Ramos (cell line): ENCODE data around the gene GTF3C1.

Source experiments
- in situ Hi-C: fragments of 300-500 bp; cut with MboI; formaldehyde crosslinking; loops from one replicate; pipeline ENCODE4 v1.14.3; 2022; ENCODE audit warnings: low sequenced_read_pairs; ENCODE audit not compliant: unreplicated experiment

The GTF3C1 gene

DNA sequence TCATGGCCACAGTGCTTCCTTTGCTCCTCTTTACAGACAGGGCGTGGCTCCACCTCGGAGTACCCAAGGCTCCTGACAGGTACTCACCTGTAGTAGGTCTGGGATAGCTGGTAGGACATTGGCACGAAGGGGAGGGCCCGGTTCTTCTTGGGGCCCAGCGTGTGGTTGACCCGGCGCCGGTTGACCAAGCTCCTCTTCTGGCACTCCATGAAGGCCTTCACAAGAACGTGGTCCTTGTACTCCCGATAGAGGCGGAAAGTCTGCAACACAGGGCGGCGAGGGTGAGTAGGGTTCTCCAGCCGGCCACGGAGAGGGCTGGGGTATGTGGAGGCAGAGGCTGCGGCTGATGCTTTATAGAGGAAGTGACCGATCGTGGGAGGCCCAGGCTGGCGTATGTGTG is 78.1 kb downstream of the GTF3C1 start:
- in situ Hi-C loops: loop anchor here (25.0 kb wide), 1 partner anchor 309 kb away; no protein-coding TSS in a partner anchor

DNA sequence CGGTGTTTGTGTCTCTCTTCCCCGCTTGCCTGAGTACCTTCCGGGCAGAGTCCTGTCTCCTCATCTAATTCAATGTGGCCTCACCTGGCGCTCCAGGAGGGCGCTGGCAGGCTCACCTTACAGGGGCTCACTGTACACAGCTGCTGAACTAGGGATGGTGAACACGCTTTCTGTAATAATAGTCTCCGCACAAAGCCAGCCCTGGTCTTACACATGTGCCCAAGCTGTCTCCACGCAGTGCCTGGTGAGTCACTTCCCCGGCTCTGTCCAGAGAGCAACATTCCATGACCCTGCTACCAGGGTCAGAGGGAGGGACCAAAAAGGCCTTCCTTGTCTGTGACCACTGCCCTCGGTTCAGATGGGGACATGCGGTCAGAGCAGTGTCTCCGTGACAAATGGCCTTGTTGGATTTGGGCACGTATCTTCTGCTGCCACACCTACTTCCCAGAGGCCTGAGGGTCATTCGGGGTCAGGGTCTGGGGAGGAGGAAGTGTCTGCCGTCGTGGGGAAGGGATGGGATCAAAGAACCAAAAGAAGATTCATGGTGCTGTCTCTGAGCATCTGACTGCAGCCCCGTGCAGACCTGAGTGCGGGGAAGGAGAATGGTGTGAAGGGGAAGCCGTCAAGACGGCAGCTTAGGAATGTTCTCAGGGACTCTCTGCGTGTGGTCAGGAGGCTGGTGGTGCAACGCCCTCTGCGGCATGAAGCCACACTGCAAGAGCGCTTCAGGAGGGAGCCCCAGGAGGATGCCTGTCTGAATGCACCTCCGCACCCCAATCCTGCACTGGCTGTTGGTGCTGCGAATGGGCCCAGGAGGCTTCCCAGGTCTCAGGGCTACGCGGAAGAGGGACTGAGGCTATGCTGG is 78.9 kb downstream of the GTF3C1 start:
- in situ Hi-C loops: loop anchor here (25.0 kb wide), 1 partner anchor 308 kb away; no protein-coding TSS in a partner anchor

DNA sequence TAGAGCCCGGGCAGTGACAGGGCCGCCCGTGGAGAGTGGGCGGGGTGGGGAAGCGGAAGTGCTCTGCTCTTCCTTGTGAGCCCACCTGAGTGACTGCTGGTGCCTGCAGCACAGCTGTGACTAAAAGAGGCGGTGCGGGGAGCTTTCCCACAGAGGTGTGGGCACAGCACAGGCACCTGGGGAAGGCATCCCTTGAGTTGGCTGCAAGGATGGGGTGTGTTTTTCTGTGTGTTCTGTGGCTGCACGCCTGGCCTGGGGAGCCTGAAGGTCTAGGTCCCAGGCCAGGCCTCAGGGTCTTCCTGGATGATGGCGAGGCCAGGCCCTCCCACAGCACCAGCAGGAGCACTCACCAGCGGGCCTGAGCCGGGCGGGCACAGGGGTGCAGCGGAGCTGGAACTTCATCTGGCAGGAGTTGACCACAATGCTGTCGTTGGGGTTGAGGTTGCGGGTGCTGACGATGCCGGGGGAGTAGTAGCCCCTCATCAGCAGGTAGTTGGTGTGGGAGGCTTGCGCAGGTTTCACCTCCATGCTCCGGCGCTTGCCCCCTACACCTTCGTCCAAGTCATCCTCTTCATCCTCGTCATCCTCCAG is 80.7 kb downstream of the GTF3C1 start:
- in situ Hi-C loops: loop anchor here (25.0 kb wide), 1 partner anchor 307 kb away; no protein-coding TSS in a partner anchor

DNA sequence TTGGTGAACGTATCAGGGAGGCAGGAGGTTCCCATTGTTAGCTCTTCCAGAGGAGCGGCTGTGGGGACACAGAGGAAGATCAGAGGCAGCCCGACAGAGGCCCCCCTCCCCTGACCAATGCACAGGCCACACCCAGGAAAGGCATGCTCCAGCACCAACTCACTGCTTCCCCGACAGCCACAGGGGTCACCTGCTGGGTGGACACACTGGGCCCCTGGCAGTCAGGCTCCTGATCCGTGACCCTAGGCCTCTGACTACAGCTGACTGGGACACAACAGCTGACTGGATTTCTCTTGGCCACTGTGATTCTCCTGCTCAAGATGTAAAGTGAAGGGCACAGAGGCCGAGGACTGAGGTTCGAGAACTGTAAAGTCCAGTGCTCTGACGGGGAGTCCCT is 84.2 kb downstream of the GTF3C1 start:
- in situ Hi-C loops: loop anchor here (25.0 kb wide), 1 partner anchor 303 kb away; no protein-coding TSS in a partner anchor

DNA sequence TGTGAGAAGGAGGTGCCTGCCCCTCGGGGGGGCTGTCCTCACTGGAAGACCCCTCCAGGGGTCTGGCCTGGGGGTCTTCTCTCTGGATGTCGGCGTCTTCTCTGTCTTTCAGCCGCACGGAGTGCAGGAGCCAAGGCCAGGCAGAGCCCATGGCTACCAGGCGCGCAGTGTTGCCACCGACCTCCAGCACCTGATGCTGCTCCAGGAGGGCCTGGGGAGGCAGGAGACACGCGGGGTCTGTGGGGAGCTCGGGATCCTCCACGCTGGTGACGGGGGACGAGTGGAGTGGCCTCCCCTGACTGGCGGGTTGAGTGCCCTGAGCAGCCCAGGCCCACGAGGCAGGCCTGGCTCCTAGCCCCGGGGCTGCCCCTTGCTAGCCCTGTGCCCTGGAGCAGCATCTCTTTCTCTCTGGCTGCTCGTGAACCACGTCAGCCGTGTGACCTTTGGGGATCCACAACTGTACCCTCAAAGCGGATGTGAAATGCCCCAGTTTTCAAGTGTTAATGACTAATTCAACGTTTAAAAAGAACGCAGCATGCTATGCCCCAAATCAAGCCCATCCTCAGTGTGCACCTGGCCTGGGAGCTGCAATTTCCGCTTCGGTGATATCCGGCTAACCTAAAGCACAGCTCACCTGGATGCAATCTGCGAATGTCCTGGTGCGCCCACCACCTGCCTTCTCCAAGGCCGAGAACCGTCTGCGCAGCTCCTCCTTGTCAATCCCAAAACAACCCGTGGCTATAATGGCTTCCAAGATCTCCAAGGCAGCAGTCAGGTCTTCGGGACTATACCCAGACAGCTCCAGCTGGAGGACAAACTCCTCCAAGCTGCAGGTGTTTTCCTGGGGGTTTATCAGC is 84.9 kb downstream of the GTF3C1 start:
- in situ Hi-C loops: loop anchor here (25.0 kb wide), 1 partner anchor 303 kb away; no protein-coding TSS in a partner anchor

DNA sequence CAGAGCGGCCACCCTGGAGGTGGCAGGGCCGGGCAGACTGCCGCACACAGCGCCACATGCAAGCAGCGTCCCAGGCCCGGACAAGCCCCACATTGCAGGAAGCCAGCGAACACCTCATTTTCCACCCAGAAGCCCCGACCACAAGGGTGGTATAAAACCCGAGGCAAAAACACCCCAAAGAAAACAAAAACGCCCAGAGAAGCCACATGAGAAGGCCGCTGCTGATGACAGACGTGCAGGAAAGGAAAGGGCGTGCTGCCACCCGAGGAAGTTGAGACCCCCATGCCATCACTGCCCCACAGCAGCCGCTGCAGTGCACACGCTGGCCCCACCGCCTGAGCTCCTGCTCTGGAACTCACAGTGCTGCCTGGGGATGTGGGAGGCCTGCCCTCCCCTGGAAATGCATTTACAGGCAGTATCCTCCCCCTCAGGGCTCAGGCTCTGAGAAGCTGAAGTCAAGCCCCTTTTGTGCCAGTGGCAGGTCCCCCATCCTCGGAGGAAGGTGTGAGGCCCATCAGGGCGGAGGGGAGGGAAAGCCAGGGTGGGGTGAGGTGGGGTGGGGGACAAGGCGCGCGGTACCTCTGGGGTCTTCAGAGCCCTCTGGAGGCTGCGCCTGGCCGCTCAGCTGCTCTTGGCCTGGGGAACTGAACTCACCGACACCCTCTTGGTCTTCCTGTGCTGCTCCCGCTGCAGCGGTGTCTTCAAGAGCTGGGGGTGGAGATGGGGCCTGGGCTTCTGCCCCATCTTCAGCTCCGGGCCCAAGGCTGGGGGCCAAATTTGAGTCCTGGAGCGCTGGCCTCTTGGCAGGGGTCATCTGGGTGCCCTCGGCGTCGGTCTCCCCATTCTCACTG is 85.7 kb downstream of the GTF3C1 start:
- in situ Hi-C loops: loop anchor here (25.0 kb wide), 1 partner anchor 302 kb away; no protein-coding TSS in a partner anchor

DNA sequence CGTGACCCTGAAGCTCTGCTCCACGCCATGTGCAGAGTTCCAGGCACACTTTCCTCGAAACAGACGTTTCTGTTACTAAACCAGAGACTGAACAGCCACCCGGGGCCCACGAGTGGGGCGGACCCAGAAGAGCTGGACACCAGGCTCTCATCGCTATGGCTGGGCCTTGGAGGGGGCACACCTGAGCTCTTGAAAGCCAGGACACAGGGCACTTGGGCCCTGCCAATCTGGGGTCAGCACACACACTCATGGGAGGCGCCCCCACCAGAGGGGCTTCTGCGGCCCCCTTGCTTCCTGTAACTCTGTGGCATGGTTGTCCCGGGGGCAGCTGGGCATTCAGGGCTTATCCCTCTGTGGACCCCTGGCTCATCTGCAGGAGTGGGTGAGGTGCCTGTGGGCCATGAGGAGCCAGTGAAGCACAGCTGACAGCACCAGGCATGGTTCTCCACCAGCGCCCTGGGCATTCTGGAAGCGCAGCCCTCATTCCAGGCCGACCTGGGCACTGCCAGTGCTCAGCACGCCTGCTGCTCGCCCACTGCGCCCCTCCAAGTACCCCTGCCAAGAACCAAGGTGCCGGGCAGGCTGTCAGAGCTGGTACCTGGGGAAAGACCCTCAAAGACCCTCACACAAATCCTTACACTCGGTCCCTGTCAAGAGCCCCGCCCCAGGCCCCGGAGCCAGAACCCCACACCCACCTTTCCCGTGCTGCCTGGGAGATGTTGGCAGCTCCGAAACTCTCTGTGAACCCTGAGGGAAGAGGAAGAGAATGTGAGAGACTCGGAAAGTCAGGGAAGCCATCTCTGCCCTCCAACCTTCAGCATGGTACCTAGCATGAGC is 86.6 kb downstream of the GTF3C1 start:
- in situ Hi-C loops: loop anchor here (25.0 kb wide), 1 partner anchor 301 kb away; no protein-coding TSS in a partner anchor

DNA sequence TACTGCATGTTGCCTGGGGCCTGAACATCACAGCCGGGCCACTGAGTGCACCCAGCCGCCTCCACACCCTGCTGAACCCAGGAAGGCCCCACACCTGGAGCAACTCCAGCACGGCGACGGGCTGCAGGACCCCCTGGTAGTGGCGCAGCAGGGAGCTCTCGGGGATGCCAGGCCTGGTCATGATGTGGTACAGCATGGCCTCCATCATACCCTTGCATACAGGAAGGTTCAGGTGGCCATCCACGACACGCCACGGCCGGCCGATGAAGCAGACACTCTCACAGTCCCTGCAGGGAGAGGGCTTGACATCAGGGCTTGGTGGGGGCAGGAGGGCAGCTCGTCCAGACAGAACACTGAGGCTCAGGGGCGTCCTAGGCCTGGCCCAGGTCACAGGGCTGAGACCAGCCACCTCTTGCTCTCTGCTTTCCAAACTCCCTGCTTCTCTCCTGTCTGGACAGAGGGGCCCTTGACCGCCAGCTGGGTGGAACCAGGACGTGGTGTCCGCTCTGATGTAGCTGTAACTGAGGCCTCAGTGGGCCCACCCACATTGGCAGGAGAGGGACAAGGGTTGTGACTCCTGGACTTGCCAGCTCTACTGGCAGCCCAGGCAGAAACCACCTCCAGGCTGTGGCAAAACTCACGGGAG is 87.4 kb downstream of the GTF3C1 start:
- in situ Hi-C loops: loop anchor here (25.0 kb wide), 1 partner anchor 300 kb away; no protein-coding TSS in a partner anchor

DNA sequence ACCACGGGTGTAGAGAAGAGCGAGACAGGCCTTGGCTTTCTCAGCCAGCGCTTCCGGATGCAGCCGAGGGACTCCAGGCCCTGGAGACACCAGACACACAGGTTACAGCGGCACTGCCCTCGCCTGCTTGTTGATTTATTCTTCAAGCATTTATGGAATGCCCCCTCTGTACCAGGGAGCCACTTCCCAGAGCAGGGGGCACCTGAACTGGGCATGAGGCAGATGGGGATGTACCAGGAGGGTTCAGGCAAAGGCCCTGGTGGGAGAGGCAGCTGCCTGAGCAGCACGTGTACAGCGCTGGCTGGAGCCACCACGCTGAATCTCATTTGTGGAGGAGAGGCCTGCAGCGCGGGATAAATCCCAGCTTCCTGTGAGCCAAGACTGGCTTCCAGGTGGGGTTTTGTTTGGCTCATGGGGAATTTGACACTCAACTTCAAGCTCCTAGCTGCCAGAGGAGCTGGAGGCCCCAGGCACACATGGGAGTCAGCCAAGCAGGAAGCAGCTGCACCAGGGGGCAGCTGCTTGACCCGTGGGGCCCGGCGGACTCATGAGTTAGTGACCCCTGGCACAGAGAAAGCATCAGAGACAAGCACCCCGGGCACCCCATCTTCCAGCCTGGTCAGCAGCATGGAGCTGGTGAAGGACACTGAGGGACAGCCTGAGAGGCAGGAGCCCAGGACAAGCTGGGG is 88.1 kb downstream of the GTF3C1 start:
- in situ Hi-C loops: loop anchor here (25.0 kb wide), 1 partner anchor 299 kb away; no protein-coding TSS in a partner anchor

DNA sequence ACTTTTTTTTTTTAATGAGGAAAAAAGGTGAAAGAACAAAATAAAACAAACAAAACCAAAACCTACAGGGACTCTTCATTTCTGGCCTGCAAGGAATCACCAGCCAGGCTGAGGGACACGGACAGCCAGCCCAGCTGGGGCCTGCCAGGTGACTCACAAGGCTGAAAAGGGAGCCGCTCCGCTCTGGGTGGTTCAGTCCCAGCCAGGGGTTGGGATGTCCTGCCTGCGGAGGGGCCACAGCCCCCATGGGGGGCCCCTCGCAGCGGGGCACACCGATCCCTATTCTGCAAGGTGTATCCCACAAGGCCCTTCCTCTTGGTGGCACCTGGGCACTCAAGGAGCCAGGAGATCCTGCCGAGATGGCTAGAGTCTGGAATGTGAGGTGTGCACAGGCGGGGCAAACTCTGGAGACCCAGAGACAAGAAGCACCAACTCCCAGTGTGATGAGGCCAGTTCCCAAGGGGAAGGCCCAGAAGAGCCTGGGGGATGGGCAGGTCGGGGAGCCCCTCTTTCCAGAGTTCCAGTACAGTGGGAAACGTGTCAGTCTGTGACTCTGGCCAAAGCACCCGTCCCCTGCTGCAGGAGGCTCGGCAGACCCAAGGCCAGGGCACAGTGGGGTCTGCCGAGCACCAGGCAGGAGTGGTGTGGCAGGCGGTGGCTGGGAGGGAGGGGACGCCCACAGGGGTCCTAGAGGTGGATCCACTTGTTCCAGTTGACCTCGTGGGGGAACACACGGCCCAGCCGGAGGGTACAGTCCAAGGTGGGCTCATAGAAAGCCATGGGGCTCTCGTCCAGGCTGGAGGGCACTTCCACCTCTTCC is 88.8 kb downstream of the GTF3C1 start:
- in situ Hi-C loops: loop anchor here (25.0 kb wide), 1 partner anchor 299 kb away; no protein-coding TSS in a partner anchor

DNA sequence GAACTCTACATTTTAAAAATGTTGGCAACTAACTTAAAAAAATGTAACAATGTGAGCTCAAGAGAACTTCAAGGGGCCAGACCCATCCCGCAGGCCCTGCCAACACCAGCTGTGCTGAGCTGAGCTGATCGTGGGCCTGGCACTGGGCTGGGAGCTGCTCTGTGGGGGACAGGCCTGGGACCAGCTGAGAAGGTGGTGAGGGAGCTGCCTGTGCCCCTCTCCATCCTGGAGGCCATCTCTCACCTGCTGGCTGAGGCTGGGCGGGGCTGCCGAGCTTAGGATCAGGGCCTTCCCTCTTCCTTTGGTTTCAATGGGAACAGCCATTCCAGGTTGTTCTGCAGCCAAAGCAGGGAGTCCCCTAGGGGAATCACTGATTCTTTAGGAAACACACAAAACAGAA is 89.5 kb downstream of the GTF3C1 start:
- in situ Hi-C loops: loop anchor here (25.0 kb wide), 1 partner anchor 298 kb away; no protein-coding TSS in a partner anchor

DNA sequence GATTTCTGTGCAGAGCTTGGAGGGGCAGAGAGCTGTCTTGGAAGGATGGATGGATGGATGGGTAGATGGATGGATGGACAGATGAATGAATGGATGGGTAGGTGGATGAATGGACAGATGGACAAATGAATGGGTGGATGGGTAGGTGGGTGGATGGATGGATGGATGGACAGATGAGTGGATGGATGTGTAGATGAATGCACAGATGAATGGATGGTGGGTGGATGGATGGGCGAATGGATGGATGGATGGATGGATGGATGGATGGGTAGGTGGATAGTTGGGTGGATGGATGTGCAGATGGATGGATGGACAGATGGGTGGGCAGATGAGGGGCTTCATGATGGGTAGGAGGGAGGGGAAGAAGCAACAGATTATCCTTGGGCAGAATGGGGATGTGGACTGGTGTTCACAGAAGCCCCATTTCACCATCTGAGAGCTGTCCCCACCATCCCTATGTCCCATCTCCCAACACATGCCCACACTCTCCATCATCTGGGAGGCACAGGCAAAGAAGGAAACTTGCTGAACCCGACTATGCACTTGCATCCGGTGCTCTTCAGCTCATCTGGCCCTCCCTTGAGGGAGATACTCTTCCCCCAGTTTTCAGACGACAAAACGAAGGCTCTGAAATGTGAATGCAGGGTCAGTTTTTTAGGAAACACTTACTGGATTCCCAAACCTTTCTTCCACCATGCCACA is 90.6 kb downstream of the GTF3C1 start:
- in situ Hi-C loops: loop anchor here (25.0 kb wide), 1 partner anchor 297 kb away; no protein-coding TSS in a partner anchor

DNA sequence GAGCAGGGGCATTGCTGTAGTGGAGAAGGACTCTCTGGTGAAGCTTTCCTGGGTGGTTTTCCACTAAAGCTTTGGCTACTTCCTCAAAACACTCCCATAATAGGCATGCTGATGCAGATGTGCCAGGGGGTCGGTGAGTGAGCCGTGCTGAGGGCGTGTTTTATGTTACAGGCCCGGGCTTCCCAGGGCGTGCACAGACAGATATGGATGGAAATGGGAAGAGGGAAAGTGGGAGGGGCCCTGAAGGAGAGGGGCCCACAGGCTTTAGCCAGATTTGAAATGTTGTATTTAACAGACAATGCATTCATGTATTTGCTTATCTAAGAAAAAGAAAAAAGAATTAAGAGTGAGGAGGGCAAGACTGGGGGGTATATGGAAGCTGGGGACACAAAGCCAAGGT is 91.5 kb downstream of the GTF3C1 start:
- in situ Hi-C loops: loop anchor here (25.0 kb wide), 1 partner anchor 296 kb away; no protein-coding TSS in a partner anchor

DNA sequence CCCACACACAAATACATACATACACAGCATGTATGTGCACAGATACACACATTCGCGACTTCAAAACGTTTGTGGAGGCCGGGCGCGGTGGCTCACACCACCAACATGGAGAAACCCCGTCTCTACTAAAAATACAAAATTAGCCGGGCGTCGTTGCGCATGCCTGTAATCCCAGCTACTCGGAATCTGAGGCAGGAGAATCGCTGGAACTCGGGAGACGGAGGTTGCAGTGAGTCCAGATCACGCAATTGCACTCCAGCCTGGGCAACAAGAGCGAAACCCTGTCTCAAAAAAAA is 92.2 kb downstream of the GTF3C1 start:
- in situ Hi-C loops: loop anchor here (25.0 kb wide), 1 partner anchor 295 kb away; no protein-coding TSS in a partner anchor

DNA sequence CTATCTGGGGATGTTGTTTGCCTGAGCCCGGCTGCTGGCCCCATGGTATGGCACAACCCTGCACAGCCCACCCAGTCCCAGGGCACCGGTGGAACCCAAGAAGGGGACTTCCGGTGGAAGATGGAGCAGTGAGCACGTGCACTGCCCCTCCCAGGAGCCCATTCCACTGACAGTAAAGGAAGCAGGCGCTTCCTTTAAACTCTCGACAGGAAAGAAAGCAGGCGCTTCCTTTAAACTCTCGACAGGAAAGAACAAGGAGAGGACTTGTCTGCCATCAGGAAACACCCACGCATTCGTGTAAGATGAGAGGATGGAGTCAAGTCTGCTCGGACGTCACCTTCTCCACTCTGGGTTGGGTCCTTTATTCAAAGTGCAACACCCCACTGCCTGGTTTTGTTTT is 94.0 kb downstream of the GTF3C1 start:
- in situ Hi-C loops: loop anchor here (25.0 kb wide), 1 partner anchor 293 kb away; no protein-coding TSS in a partner anchor

DNA sequence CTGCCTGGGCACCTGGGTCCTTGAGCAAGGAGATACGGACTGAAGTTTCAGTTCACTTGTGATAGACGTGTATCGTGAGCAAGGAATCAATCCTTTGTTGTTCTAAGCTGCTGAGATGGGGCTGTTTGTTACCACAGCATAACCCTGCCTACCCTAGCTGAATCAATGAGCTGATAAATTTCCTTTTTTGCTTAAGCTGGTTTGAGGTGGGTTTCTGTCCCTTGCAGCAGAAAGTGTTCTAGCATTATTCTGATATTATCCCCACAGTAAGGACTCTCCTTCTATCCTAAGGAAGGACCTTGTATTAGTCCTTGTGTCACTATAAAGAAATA is 96.3 kb downstream of the GTF3C1 start:
- in situ Hi-C loops: loop anchor here (25.0 kb wide), 1 partner anchor 291 kb away; no protein-coding TSS in a partner anchor
